Midbrain (tissue), 1 donor: ENCODE data around the gene LMAN2.
"Not testable (repeated sequence)": the region's sequence is repeated elsewhere in the genome, so short reads cannot be mapped to it uniquely, and the experiment has no call there.

Experiments used
- DNase-seq: peaks from one replicate; lab custom pipeline; 2025; lab: John Stamatoyannopoulos, UW

The LMAN2 gene

DNA sequence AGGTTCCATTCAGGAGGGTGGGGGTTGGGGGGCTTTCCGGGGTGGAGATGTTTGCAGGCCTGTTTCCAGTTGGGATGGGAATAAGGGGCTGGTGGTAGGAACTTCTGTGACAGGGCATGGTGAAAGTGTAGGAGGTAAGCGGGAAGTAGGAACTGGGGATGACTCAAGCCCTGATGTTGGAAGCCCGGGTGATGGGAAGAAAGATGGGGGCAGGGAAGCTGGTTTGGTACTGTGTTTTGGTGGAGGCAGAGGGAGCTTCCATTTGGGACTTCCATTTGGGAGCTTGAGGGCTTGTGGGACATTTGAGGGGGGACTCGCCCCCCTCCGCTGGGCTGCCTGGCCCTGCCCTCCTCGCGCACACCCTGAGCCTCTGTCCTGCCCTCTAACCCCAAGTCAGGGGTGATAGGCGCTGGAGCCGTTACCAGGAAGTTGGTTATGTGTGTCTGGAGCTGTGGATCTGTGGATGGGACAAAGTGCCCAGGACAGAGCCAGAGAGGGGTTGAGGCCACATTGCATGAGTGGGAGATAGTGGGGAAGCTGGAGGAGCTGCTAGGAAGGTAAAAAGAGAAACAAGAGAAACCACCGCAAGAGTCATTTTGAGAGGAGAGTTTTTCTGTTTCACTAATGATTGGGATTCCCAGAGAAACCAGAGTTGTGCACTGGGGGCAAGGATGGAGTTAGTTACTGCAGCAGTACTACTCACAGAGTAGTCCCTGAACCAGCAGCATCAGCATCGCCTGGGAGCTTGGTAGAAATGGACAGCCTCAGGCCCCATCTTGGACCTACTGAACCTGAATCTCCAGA is 12.9 kb upstream of the LMAN2 start:
- DNase-seq, result no peak

DNA sequence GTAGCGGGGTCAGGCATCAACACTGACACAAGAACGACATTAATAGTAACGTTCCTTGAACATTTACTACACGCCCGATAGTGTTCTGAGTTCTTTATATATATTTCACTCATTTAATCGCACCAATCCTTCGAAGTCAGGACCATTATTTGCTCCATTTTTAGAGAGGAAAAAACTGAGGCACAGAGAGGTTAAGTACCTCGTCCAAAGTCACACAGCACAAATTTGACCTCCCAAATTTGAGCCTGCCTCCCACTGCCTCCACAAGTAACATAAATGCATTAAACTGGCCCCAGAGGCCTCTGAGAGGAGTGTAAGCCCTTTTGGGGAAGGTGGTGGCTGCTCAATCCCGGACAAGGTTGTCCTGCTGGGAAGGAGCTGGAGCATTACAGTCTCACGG is 12.1 kb upstream of the LMAN2 start:
- DNase-seq, result no peak

DNA sequence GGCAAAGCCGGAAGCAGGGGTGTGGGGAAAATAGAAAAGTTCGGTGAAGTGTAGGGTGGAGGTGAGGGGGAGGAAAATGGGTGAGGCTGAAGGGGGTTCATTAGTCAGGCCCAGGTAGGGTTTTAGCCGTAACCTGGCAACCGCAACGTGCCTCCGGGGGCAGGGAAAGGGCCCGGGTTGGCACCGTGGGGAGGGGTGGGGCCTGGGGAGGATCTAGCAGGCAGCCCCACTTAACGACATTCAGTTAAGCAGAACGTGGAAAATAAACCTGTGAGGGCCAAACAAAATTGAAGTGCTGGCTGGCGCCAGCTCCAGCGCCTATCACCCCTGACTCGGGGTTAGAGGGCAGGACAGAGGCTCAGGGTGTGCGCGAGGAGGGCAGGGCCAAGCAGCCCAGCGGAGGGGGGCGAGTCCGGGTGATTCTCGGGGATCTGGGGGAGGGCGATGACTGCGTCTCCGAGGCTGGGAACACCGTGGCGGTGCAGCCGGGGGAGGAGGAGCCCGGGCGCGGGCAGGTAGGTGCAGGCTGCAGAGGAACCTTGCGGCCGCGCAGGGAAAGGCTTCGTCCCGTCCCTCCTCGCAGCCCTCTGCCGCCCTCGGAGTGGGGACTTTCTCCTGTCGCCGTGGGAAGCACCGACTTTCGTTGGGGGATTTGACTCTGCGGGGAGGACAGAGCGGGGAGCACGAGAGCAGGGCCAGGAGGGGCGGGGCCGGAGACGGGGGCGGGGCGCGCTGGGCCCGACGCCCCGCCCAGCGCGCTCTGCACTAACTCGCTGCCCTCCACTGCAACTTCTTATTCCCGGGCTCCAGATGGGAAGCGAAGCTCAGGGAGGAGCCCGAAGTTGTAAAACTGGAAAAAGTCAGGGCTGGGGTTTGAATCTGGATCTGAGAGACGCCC is 11.4 kb upstream of the LMAN2 start:
- no peak for DNase-seq

DNA sequence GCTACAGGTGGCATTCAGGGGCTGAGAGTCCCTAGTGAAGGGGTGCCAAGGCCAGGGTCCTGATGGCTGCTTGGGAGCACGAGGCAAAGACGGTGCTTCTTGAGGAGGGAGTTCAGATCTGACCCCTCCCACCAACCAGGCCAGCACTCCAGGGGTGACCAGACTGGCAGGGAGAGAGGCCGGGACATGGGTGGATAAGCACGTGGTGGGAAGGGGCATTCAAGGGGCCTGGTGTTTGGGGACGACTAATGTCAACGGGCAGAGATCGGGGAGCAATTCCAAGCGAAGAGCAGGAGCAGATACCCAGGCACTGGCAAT is 10.8 kb upstream of the LMAN2 start:
- DNase-seq, result no peak

DNA sequence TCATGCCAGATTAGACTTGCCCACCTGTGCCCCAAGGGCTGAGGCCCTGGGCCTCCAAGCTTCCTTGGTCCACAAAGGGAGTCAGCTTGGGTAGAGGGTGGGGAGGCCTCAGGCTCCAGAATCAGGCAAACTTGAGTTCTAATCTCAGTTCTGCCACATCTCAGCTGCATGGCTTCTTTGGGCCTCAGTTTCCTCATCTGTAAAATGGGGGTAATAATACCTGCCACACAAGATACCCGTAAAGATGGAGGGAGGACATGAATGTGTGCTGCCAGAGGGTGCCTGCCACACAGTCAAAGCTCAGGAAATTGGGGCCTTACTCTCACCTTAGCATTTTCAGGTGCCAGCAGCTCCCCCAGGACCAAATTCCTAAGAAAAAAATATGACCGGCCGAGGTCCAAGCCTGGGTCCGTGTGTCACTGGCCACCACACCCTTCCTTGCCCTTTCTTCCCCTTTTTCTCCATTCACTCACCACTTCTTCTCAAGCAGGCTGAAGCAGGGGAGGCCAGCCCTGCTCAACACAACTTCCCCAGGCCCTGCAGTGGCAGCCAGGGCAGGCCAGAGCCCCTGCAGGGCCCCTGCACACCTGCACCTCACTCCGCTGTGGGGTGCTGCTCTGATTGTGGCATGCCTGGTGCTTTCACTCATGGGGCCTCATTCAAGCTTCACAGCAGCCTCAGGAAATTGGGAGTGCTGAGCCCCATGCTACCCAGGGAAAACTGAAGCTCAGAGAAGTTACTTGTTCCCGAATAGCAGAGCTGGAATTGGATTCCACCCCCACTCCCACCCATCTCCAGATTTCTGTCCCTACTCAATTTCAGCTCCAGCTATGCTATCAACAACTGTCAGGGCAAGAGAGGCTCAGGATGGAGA is 10.2 kb upstream of the LMAN2 start:
- no peak for DNase-seq

DNA sequence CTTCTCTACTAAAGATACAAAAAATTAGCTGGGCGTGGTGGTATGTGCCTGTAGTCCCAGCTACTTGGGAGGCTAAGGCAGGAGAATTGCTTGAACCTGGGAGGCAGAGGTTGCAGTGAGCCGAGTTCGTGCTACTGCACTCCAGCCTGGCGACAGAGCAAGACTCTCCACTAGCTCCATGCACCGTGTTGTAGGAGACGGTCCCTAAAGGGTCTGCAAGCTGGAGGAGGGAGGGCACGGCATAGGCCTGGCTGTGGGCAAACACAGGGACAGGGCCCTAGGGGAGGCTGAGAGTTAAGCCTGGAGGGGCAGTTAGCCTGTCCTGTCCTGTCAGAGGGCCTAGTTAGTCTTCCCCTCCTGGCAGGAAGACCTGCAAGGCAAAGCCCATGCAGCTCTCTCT is 9.3 kb upstream of the LMAN2 start:
- DNase-seq, result not testable (repeated sequence)

DNA sequence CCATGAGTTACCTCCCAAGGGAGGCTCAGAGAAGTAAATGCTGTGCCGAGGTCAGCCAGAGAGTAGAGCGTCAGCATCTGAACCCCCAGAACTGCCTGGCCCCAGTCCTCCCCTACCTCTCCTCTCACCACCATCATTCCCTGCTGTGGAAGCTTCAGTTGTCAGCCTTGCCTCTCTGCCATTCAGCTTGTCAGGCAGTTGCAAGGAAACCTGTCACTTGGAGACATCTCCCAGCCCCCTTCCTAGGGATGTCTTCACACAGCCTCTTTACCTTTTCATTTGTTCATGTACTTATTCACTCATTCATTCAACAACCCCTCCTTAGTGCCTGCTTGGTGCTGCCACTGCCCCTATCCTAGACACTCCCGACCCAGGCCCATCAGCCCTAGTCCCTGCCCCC is 8.4 kb upstream of the LMAN2 start:
- DNase-seq, result no peak

DNA sequence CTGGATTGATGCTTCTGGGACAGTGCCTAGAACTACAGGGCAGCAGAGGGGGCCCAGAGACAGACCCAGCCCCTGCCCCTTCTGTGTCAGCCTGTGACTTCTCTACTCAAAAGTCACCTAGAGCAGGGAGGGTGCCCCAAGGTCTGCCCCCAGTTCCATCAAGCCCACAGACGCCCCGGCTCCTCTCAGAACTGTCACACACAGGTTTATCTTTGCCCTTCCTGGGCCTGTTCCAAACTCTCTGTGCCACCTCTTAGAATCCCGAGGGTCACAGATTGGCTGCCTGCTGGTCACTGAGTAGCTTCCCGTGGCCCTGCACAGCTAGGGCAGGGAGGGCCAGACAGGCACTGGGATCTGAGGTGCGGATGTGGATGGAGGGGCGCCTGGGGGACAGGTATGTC is 8.0 kb upstream of the LMAN2 start:
- DNase-seq, result no peak

DNA sequence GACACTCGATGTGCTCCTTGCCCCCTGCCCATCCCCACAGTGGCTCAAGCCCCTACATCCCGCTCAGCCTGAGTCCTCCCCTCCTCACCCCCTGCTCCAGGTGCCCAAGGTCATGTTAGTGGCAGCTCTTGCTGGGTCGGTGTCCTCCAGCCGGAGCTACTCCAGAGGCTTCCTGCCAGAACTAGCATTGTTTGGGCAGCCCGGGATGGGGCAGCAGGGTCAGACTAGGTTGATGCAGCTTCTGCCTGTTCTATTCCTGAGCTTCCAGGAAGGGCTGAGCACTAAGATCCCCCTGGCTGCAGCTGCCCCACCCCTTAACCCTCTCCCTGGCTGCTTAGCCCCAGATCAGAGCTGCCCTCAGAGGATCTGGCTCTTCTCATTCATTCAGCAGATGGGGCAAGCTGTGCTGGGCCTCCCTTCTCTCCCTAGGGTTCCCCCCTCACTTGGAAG is 6.9 kb upstream of the LMAN2 start:
- no peak for DNase-seq

DNA sequence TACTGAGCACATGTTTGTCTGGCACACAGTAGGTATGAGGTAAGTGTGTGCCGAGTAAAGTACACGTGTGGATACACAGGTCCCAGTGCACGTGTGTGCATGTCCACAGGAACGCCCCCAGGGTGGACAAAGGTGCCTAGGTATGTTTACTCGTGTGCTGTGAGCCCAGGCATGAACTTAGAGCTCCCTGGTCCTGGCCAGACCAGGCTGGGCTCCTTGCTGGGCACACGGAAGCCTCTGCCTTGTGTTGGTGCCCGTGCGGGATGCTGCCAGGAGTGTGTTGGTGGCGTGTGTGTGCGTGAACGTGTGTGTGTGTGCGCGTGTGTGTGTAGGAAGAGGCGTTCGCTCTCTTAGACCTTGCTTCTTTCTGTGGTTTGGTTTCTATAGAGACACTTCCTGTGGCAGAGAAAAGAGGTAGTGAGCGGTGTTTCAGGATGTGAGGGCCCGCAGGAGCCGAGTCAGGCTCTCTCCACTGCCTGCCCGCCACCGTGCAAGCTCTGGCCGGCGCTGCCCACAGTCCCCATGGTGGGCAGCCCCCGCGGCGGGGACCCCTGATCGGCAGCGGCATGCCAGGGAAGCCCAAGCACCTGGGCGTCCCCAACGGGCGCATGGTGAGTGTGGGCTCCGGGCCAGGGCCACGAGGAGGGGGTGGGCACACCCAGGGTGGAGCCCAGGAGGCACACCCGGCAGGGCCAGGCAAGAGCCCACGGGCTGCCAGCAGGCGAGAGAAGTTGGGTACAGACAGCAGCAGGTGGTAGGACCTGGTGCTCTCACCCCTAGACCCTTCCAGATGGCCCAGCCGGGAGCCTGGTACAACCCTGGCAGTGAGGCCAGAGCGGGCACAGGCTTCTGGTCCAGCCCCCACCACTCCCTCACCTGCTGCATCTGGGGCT is 6.2 kb upstream of the LMAN2 start, which contains the start of gene RGS14:
TSS of gene RGS14 (plus strand) at position 466 of the 893 bp plus-strand sequence. CDS start at position 567, 101 bp downstream.
- peak; percentile 6 for DNase-seq

DNA sequence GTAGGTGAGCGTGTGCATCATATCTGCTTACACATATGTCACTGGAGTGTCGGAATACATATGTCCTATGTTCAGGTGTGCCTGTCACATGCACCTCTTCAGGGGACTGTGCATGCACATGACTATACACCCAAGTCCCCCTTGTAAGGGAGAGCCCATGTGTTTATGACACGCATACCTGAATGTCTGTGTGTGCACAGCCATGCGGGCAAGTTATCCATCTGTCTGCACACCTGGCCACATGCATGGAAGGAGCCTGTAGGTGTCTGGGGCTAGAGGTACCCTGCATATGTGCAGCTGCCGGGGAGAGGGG is 5.6 kb upstream of the LMAN2 start:
- DNase-seq, result no peak

DNA sequence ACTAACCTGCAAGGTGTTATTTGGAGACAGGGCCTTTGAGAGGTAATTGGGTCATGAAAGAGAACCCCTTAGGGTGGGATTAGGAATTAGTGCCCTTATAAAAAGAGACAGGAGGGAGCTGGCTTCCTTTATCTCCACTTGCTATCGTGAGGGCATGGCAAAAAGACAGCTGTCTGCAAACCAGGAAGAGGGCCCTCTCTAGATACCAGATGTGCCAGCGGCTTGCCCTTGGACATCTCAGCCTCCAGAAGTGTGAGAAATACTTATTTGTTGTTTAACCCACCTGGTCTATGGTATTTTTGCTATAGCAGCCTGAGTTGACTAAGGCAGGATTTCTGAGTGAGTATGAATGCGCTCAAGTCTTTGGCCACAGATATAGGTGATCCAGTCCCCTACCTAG is 5.3 kb upstream of the LMAN2 start:
- DNase-seq, result no peak

DNA sequence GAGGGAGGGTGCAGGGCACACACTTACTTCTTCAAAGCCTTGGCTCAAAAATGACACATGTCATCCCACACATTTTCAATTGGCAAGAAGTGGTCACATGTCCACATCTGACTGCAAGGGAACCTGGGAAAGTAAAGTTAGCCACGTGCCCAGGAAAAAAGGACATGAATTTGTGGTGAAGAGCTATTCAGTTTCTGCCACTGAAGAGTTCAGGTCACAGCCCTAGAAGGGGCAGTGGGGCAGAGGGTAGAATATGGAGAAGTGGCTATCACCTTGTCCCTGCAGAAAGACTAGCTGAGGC is 4.3 kb upstream of the LMAN2 start:
- DNase-seq, result no peak

DNA sequence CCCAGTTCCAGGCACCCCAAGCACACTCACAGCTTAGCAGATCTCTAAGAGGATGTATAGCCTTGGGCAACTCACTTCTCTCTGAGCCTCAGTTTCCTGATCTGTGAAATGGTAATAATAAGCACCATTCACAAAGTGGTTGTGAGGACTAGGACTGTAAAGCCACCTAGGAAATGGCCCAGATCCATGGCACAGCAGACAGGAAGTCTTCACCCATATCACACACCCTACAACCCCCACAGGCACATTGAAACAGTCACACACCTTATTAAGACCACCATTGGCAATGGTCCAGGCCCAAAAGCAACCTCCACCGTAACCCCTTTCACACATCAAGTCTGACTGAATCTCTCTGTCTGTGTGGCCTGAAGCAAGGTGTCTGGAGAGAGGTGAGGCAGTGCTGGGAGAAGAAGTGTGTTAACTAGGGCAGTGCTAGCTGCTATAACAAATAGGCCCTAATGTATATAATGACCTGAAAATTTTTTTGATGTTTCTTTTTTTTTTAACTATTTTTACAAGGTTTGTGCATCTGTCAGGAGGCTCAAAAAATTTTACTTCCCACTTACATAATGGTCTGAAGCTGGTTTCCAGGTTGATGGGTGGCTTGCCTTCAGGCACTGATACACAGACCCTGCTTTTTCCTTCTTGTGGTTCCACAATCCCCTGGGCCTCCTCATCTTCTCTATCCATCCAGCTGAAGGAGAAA is 3.8 kb upstream of the LMAN2 start:
- no peak for DNase-seq

DNA sequence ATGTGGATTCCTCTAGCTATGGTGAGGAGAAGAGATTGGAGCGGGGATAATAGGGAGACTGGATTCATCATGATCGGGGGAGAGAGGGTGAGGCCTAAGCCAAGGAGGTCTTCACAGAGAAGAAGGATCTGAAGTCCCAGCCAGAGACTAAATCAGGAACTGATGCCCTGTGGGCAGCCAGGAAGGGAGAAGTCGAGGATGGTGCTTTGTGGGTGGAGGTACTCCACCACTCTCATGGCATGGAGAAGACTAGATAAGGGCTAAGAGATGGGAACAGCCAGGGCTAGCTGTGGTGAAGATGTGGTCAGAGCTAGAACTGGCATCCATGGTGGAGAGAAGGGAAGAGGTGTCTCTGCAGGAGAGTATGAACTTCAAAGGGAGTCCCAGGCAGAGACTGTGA is 3.2 kb upstream of the LMAN2 start:
- no peak for DNase-seq

DNA sequence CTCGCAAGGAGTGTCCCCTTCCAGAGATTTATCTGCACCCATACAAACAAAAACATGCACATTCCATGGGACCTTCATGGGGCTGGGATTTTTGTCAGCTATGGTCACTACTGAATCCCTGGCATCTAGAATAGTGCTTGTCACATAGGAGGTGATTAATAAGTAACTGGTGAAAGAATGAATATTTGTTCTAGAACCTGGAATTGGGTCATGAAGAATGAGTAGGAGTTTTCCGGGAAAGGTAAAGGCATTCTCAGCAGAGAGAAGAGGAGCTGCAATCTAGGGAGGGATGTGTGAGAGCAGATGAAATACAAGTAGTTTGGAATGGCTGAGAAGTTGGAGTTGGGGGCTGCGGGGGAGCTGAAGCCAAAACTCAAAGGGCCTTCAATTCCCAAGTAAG is 2.8 kb upstream of the LMAN2 start:
- no peak for DNase-seq

DNA sequence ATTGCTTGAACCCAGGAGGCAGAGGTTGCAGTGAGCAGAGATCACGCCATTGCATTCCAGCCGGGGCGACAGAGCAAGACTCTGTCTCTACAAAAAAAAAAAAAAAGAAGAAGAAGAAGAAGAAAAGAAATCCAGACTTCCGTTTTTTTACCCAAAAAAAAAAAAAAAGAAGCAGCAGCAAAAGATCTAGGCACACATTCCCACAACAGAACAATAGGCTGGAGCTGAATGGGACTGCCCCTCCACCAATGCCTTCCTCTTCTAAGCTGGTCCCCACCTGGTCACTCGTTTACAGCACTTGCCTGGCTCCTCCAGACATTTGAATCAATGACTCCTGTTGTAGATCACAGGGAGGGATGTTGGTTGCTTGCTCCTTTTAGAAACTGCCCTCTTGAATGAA is 1.6 kb upstream of the LMAN2 start:
- no peak for DNase-seq

DNA sequence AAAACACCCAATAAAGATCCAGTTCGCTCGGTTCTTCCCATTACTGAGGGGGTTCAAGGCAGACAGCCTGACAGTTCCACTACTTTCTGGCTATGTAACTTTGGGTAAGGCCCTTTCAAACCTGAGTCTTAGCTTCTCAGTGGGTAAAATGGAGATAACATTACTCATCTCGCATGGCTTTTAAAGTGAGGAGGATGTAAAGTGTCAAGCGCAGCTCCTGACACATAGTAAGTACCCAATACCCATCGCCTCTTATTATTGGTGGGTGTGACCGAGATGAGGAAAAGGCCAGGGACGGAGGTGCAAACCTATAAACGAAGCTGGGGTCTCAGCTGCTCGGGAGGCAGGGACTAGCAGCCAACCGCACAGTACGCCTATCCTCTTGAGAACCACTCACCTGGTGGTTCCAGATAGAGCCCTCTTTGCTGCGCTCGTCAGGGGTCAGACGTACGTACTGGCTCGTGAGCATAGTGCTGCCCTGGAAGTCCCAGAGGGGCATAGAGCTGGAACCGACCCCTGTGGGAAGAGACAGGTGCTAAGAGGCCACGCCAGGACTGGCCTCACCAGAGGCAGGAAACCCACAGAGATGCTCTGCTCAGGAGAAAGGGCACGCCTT is 584 bp downstream of the LMAN2 start:
- no peak for DNase-seq

DNA sequence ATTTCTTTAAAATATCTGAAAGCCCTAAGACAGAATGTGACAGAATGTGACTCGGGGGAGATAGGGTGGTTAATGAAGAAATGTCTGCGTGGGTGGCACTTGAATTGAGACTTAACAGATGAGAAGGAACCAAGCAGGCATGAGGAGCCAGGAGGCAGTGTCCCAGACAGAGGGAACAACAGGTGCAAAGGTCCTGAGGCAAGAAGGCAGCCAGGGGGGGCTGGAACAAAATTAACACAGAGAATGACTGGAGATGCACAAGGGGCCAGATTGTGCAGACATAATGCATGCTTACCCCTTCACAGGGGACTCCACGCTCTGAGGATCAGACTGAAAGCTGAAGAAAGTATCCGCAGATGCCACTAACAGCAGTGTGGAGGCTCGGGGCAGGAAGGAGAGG is 1.7 kb downstream of the LMAN2 start:
- DNase-seq, result no peak

DNA sequence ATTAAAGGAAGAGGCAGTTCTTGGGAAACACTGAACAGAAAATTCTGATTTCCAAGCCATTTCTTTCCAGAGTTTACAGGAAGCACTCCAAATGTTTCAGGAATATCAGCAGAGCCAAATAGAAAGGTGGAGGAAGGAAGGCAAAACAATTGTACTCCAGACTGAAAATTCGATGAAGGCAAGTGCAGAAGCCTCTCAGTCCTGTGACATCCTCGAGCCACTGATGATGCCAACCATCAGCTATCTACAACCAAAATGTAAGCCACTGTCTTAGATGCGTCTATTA is 2.2 kb downstream of the LMAN2 start:
- DNase-seq, result no peak

DNA sequence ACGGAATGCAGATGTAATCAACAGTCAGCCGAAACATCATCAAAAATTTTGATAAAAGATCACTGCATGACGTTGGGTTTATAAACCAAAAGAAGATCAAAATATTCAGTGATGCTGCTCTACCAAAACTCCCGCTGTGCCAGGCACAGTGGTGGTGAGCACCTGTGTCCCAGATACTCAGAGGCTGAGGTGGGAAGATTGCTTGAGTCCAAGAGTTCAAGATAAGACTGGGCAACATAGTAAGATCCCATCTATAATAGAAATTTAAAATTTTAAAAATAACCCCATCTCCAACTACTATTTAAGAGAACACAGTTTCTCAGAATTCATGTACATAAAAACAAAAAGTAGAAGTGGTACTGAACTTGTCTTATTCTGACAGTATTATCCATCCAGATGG is 3.8 kb downstream of the LMAN2 start:
- DNase-seq, result no peak
